HG03139 (cell line): ENCODE results near the gene TRMT112.

Experiments
- ATAC-seq: cut with Tn5 transposase; IDR thresholded peaks from one replicate; pipeline ENCODE4 v1.9.1; 2021; ENCODE audit not compliant: unreplicated experiment

TRMT112 gene

DNA sequence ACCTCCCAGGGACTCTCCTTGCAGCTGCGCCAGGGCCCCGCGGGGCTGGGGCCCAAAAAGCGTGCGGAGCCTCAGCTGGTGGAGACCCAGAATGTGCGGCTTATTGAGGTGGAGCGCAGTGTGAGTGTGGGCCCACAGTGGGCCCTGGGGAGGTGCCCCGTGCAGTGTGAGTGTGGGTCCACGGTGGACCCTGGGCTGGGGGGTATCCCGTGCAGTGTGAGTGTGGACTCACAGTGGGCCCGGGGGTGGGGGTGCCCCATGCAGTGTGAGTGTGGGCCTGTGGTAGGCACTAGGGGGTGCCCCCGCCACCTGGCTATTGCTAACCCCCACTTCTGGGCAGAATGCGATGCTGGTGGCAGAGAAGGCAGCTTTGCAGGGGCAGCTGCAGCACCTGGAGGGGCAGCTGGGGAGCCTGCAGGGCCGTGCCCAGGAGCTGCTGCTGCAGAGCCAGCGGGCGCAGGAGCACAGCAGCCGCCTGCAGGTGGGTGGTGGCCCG, 33.8 kb upstream of the TRMT112 start:
- no peak for ATAC-seq

DNA sequence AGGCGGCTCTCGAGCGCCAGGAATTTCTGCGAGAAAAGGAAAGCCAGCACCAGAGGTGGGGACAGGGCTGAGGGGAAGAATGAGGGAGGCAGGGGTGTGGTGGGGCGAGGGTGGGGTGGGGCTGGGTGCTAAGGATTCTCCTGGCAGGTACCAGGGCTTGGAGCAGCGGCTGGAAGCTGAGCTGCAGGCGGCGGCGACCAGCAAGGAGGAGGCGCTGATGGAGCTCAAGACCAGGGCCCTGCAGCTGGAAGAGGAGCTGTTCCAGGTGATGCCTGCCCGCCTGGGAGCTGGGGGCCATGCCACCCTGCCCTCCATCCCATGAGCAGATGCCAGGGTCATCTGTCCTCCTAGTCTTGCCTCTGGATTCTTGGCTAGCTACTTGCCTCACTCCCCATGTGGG, 32.0 kb upstream of the TRMT112 start:
- no peak for ATAC-seq

DNA sequence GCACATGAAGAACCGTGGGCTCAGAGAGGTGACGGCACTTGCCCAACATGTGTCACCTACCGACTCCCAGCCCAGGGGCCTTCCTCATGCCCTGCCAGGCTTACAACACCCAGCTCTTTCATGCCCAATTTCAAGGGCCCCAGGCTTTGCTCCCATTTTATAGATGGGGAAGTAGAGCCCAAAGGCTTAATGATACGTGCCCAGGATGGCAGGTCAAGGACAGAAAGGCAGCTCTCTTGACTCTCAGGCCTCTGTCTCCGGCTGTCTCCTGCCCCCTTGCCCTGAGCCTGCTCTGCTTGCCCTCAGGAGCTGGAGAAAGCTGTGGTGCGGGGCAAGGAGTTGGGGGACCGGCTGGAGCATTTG, 31.6 kb upstream of the TRMT112 start:
- ATAC-seq: no peak

DNA sequence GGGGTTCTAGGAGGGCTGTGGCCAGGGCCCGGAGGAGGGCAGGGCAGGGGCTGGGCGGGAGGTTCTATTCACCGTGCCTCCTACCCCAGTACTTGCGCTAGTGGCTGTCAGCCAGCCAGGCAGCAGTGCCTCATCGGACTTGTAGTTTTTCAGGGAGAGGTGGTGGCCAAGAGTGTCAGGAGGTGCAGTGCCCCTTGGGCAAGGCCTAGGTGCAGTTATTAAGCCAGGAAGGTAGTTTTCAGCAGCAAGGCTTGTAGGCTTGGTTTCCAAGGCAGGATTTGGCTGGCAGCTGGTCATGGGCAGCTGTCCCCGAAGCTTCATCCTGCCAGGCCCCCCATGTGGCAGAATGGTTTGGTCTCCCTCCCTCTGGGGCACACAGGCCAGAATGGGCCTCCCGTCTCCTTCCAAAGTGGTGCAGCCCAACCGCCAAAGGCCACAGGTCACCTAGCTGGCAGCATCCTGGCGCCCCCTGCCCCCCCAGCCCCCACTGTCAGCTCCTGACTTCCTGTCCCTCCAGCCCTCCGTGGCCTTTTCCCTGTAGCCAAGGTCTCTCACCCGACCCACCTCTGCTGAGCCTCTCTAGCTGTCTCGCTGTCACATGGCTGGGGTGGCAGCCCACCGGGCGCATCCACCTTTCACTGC, 31.1 kb upstream of the TRMT112 start:
- no peak for ATAC-seq

DNA sequence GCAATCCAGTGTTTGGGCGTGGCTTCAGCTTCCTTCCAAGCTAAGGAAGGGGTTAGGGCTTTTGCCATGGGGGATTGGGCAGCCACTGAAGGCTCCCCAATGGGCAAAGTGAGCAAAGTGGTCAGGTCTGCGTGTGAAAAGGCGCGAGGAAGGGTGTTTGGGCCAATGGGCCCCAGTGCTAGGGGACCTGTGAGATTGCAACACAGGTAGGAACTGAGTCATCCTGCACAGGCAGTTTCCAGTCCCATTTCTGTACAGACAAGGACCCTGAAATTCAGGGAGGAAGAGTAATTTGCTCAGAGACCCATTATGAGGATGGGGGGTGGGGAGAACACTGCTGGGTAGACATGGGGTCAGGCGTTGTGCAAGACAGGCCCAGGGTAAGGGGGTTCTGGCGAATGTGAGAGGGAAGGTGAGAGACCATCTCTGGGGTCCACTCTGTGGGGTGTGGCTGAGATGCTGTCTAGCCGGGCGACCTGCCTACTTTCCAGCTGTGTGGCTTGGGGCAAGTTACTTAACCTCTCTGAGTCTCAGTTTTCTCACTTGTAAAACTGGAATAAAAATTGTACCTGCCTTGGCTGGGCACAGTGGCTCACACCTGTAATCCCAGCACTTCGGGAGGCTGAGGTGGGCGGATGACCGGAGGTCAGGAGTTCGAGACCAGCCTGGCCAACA, 30.0 kb upstream of the TRMT112 start:
- ATAC-seq: no peak

DNA sequence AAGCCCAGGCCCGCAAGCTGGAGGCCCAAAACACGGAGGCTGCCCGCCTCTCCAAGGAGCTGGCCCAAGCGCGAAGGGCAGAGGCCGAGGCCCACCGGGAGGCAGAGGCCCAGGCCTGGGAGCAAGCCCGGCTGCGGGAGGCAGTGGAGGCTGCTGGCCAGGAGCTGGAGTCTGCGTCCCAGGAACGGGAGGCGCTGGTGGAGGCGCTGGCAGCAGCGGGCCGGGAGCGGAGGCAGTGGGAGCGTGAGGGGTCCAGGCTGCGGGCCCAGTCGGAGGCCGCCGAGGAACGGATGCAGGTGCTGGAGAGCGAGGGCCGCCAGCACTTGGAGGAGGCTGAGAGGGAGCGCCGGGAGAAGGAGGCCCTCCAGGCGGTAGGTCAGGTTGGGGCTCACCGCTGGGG, 27.4 kb upstream of the TRMT112 start:
- no peak for ATAC-seq

DNA sequence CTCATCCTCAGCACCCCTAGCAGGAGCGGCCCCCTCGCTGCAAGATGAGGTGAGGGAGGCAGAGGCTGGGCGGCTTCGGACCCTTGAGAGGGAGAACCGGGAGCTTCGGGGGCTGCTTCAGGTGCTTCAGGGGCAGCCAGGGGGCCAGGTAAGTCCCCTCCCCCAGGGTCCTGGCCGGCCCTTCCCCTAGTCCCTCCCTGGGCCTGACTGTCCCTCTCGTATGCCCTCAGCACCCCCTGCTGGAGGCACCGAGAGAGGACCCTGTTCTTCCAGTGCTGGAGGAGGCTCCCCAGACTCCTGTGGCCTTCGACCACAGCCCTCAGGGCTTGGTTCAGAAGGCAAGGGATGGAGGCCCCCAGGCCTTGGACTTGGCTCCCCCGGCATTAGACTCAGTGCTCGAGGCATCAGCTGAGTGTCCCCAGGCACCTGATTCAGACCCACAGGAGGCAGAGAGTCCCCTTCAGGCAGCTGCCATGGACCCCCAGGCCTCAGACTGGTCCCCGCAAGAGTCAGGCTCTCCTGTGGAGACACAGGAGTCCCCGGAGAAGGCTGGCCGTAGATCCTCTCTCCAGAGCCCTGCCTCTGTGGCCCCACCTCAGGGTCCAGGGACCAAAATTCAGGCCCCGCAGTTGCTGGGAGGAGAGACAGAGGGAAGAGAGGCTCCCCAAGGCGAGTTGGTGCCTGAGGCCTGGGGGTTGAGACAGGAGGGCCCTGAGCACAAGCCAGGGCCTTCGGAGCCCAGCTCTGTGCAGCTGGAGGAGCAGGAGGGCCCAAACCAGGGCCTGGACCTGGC, 26.6 kb upstream of the TRMT112 start:
- ATAC-seq: no peak

DNA sequence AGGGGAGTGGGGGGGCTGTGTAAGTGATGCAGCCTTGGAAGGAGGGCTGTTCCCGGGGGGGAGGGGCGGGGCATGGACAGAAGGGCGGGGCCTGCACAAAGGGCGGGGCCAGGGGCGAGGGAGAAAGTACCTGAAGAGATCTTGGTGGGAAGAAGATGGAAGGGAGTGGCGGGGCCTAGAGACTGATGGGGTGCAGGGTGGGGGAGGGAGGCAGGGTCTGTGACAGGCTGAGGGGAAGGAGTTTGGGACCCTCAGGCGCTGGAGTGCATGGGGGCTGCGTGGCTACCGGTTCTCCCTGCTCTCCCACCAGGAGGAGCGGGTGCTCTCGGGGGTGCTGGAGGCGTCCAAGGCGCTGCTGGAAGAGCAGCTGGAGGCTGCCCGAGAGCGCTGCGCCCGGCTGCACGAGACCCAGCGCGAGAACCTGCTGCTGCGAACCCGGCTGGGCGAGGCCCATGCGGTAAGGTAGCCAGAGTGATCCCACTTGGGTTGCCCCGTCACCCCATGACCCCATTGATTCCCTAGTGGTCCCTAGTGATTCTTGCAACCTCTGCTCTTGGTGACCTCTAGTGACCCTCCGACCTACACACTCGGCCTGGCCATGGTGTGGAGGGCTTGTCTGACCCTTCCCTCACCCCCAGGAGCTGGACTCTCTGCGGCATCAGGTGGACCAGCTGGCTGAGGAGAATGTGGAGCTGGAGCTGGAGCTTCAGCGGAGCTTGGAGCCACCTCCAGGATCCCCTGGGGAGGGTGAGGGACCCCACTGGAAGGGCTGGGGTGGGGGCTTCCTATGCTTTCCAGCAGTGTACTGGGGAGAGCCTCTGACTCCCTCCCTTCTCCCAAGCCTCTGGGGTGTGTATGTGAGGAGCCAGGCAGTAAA, 25.7 kb upstream of the TRMT112 start:
- no peak for ATAC-seq

DNA sequence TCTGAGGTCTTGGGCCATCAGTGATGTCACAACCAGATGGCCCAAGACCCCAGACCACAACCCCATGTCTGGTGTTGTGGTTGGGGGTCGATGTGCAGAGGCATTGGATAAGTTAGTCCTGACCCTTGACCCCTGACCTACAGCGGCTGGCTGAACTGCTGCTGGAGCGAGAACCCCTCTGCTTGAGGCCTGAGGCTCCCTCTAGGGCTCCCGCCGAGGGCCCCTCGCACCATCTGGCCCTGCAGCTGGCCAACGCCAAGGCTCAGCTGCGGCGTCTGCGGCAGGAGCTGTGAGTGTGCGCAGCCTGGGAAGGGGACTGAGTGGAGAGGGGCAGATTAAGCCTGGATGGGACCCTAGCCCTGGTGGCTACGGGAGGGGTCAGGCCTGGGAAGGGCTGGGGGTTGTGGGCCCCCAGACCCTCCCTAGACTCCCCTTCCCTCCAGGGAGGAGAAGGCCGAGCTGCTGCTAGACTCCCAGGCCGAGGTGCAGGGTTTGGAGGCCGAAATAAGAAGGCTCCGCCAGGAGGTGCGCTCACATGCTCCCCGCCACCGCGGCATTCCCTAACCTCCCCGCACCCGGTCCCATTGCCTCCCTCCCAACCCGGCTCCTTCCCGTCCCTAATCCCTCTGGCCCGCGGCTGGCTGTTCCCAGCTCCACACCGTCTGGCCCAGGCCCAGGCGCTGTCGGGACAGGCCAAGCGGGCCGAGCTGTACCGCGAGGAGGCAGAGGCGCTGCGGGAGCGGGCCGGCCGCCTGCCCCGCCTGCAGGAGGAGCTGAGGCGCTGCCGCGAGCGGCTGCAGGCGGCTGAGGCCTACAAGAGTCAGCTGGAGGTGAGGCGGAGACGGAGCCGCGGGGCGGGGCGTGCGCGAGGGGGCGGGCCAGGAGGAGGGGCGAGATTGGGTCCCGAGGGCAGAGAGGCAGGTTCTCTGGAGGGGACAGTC, 24.8 kb upstream of the TRMT112 start:
- ATAC-seq: no peak

DNA sequence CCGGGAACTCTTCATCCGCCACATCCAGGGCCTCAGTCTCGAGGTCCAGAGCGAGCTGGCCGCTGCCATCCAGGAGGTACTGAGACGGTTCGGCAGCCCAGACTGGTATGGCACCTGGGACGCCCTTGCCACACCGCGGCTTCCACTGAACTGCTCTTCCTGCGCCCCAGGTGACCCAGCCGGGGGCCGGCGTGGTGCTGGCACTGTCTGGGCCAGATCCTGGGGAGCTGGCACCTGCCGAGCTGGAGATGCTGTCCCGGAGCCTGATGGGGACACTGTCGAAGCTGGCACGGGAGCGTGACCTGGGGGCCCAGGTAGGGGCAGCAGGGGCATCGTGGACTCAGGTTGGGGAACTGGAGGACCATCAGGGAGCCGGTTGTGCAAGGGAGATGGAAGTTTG, 24.1 kb upstream of the TRMT112 start:
- ATAC-seq: no peak

DNA sequence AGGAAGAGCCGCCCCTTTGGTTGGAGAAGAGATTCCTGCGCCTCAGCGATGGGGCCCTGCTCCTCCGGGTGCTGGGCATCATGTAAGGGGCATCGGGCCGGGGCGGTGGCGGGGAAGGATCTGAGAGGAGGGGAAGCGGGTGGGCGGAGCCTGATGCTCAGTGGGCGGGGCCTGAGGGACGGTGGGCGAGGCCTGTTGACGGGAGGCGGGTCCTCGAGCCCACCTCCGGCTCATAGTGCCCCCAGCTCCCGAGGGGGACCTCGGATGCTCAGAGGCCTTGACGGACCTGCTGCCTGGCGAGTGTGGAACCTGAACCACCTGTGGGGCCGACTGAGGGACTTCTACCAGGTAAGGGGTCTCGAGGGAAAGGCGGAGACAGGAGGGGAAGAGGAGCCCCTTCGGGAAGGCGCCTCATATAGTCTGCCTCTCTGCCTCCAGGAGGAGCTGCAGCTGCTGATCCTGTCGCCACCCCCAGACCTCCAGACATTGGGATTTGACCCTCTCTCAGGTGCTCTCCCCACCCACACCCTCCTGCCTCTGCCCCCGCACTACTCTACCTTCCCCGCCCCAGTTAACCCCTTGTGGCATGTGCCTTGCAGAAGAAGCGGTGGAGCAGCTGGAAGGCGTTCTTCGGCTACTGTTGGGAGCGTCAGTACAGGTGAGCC, 23.4 kb upstream of the TRMT112 start:
- ATAC-seq: peak; percentile 31

DNA sequence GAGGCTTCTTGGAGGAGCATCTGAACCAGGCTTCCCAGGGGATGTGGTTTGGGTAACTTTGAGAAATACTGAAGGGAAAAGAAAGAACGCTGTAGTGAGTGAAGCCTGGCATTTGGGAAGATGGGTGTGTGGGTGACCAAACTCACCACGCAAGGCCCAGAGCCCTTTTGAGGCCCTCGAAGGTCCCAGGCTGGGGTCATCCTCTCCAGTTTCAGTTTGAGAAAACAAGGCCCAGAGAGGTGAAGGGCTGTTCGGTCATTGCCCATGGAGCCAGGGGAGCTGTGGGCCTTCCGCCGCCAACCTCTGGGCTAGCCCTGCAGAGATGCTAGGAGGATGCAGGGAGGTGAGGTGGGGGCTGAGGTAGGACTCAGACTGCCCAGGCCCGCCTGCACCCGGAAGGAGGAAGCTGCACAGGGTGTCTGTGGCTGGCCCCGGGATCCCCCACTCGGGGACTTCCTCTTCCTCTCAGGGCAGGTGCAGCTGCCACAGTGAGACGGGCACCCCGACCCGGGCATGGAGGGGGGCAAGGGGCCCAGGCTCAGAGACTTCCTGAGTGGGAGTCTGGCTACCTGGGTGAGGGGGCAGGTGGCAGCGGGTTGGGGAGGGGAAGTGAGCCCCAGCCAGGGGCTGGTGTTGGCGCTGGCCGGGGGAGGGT, 22.5 kb upstream of the TRMT112 start, which contains the start of gene CCDC88B:
Gene CCDC88B, plus strand, starts transcription at position 451 of the 655 bp plus-strand sequence. Its CDS starts 63 bp downstream, at position 514.
- ATAC-seq: peak; percentile 36

DNA sequence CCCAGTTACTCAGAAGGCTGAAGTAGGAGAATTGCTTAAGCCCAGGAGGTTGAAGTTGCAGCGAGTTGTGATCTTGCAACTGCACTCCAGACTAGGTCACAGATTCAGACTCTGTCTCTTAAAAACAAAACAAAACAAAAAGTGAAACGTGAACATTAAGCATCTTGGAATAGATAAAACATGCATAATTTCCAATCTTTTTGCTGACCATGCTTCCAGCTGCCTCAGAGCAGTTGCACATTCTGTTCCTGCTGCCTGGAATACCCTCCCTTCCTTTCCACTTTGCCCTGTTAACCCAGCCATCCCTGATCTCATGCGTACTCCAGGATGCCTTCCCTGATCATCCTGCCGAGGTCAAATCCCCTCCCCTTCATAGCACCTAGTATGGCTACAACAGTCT, 21.9 kb upstream of the TRMT112 start:
- ATAC-seq: no peak

DNA sequence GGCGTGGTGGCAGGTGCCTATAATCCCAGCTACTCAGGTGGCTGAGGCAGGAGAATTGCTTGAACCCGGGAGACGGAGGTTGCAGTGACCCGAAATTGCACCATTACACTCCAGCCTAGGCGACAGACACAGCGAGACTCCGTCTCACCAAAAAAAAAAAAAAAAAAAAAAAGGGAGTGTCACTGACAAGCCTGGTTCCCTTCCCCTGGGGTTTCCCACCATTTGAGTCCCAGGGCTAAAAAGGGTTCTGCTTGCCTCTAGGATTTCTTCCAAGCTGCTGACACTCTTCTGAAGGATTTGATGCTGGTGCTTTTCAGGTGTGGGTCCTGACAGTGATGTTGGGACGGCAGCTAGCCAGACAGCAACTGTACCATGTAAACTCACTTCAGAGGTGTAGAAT, 21.4 kb upstream of the TRMT112 start:
- no peak for ATAC-seq

DNA sequence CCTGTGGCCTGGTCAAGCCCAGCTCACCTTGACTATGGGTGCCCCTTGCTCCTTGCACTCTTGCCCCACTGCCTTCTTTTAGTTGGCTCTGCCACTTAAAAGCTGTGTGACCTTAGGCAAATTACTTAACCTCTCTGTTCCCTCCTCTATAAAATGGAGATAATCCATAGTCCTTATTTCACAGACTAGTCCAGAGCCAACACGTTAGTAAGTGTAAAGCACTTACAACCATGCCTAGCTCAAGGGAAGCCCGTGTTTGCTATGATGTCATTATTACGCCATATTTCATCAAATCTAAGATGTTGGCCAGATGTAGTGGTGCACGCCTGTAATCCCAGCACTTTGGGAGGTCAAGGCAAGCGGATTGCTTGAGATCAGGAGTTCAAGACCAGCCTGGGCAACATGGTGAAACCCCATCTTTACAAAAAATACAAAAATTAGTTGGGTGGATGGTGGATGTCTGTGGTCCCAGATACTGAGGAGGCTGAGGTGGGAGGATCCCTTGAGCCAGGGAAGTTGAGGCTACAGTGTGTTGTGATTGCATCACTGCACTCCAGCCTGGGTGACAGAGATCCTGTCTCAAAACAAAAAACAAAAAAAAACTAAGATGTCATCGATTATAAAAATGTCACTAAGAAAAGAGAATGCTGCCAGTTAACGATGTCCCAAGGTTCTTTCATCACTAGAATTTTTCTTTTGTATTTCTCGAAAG, 20.3 kb upstream of the TRMT112 start:
- no peak for ATAC-seq

DNA sequence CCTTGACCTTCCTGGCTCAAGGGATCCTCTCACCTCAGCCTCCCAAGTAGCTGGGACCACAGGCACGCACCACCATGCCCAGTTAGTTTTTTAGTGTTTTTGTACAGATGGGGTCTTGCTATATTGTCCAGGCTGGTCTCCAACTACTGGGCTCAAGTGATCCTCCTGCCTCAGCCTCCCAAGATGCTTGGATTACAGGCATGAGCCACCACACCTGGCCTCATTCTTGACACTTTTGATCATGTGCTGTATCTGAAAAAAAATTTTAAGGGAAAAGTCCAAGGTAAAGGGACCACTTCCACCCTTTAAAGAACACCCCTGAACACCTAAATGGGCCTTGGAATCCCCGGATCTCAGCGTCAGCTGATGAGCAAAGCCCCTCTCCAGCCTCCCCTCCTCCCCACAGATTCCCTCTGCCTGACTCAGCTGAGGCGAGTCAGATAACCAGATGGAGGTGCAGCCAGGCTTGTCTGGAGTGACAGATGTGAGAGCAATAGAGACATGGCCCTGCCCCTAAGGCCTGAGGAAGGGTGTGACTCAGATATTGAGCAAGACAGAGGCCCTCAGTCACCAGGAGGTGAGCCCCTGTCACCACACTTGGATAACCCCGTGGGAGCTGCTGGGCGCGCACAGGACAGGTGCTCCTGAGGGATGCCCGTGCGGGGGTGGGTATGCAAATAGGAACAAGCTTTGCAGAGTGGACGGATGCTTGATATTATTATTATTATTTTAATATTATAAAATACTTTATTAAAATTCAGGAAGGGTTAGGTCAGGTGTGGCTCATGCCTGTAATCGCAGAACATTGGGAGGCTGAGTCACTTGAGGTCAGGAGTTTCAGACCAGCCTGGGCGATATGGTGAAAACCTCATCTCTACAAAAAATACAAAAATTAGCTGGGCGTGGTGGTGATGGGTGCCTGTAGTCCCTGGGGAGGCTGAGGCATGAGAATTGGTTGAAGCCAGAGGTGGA, 17.7 kb upstream of the TRMT112 start:
- peak; percentile 70 for ATAC-seq

DNA sequence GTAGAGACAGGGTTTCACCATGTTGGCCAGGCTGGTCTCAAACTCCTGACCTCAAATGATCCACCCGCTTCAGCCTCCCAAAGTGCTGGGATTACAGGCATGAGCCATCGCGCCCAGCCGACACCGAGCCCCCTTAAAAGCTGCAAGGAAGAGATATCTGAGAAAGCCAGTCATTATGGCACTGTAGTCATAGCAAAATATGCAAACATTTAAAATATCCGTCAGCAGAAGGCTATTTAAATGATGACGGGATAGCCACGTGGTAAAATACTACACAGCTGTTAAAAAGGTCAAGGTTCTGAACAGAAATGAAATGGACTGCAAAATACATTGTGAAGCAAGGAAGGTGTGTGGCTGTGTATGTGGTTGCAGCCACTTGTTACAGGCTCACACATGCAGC, 16.2 kb upstream of the TRMT112 start:
- ATAC-seq: no peak
